ENCODE measurements around the gene CCM2. TPM values are rescaled to one million over a fixed set of nuclear protein-coding genes. Genes with fewer than 3 reads are reported as not detected.

CCM2 gene
- total and polyA plus RNA-seq, 2 of the 8 experiments (the other 6 are each of a cell fraction or from before 2014, with no cell fraction given) = 31.6 to 41.2 TPM

GRCh38 chr7:45007571-45008328 lies 7.7 kb downstream of the CCM2 start (continued):
- TF ChIP-seq KDM5A (IDR thresholded peaks at IDR 0.05; ENCODE audit: low read length) (no peak), CBX8 (IDR thresholded peaks at IDR 0.05; ENCODE audit: borderline replicate concordance, low read depth, low read length) (no peak), RBBP5 (IDR thresholded peaks at IDR 0.05; ENCODE audit: borderline replicate concordance, low read depth, low read length) (no peak), NRF1 (IDR thresholded peaks at IDR 0.05; ENCODE audit: low read depth, low read length) (no peak), SIN3A (conservative IDR thresholded peaks at IDR 0.05 in 1 of 2, IDR thresholded peaks at IDR 0.05 in 1 of 2; ENCODE audit: low read depth in 1 of 2, low read length in 2 of 2) (no peak), BCL11A (IDR thresholded peaks at IDR 0.05; ENCODE audit: low read depth in 2 of 2, low read length in 2 of 2) (no peak), JUN (IDR thresholded peaks at IDR 0.05; ENCODE audit: low read depth, low read length) (no peak), SIX5 (IDR thresholded peaks at IDR 0.05; ENCODE audit: low read depth, low read length) (no peak), RFX5 (IDR thresholded peaks at IDR 0.05; ENCODE audit: borderline replicate concordance, low read depth, low read length) (no peak)

Measured in H1 (cell line).